Ovary (tissue), 3 donors: Measurements from ENCODE around the gene DOCK10.

Experiments used
- CTCF ChIP-seq, 3 donors: fragments of 450-650 bp in 2 of 3; fragments of 200-600 bp in 1 of 3; IDR thresholded peaks; one replicate each; pipeline versions ENCODE4 v1.5.1 to v1.8.0; 2016 to 2022; ENCODE audit warnings: antibody characterized with exemption in 3 of 3, mild to moderate bottlenecking in 1 of 3
- EP300 ChIP-seq: sonication (generic); formaldehyde crosslinking; IDR thresholded peaks from one replicate; pipeline ENCODE4 v1.6.1; 2017; ENCODE audit warnings: antibody characterized with exemption
- POLR2A ChIP-seq: fragments of 450-650 bp; IDR thresholded peaks from one replicate; pipeline ENCODE4 v1.6.1; 2017; ENCODE audit warnings: antibody characterized with exemption, mild to moderate bottlenecking, moderate library complexity
- donor health status: DM: no; HTN: no; CAD: no.

- no peak for TF ChIP-seq CTCF (IDR thresholded peaks at IDR 0.05)
- TF ChIP-seq POLR2A = no peak
- TF ChIP-seq EP300 = no peak
Measured at GRCh38 chr2:225064362-225064761, 22.1 kb upstream of the DOCK10 start.
